NCI-H524 treated with DMSO at 0.1 percent for 48 hours (cell line): ENCODE measurements around the gene BICD2.

Experiments used
- DNase-seq: peaks from one replicate; lab custom pipeline; 2025; lab: John Stamatoyannopoulos, UW

BICD2 gene

GRCh38 chr9:92668746-92669526 lies 95.7 kb downstream of the BICD2 start:
- no peak for DNase-seq

GRCh38 chr9:92666912-92667532 lies 97.6 kb downstream of the BICD2 start:
- no peak for DNase-seq

- no peak for DNase-seq
Observed at GRCh38 chr9:92666236-92666635, 98.4 kb downstream of the BICD2 start.

- no peak for DNase-seq
Observed at GRCh38 chr9:92665836-92666235, 98.8 kb downstream of the BICD2 start.

- DNase-seq = no peak
Observed at GRCh38 chr9:92664394-92665152, 100.1 kb downstream of the BICD2 start.

GRCh38 chr9:92663951-92664350 lies 100.7 kb downstream of the BICD2 start:
- no peak for DNase-seq

- no peak for DNase-seq
Observed at GRCh38 chr9:92663126-92663525, 101.5 kb downstream of the BICD2 start.

- no peak for DNase-seq
Observed at GRCh38 chr9:92661743-92662142, 102.9 kb downstream of the BICD2 start.
